IPS-NIHi7 (cell line): Measurements from ENCODE around the gene AIMP2.
A peak's percentile ranks its signal among the peaks of the same experiment; 100 is the strongest.
"Not testable (repeated sequence)": the region's sequence is repeated elsewhere in the genome, so short reads cannot be mapped to it uniquely, and the experiment has no call there.

Source experiments
- DNase-seq: peaks from one replicate; pipeline ENCODE4 v3.0.0; 2012; ENCODE audit warnings: mixed read lengths; ENCODE audit errors: extremely low spot score

Gene AIMP2

GRCh38 chr7:6026011-6026819 is 17.1 kb downstream of the AIMP2 start:
- peak; percentile 89 for DNase-seq

- no peak for DNase-seq
These were observed 17.8 kb downstream of the AIMP2 start for GRCh38 chr7:6026820-6027311.

DNA sequence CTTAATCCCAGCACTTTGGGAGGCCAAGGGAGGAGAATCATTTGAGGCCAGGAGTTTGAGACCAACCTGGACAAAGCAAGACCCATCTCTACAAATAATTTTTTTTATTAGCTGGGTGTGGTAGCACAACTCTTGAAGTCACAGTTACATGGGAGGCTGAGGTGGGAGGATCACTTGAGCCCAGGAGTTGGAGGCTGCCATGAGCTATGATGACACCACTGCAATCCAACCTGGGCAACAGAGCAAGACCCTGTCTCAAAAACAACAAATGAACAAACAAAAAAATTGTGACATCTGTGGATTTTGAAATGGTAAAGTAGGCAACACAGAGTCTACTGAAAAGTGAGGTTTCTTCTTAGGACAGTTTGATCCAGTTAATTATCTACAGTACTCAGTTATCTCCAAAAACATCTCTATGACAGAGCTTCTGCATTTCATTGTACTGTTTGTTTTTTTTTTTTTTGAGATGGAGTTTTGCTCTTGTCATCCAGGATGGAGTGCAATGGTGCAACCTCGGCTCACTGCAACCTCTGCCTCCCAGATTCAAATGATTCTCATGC is 18.8 kb downstream of the AIMP2 start:
- no peak for DNase-seq

GRCh38 chr7:6028563-6028962 is 19.5 kb downstream of the AIMP2 start:
- DNase-seq = no peak

DNA sequence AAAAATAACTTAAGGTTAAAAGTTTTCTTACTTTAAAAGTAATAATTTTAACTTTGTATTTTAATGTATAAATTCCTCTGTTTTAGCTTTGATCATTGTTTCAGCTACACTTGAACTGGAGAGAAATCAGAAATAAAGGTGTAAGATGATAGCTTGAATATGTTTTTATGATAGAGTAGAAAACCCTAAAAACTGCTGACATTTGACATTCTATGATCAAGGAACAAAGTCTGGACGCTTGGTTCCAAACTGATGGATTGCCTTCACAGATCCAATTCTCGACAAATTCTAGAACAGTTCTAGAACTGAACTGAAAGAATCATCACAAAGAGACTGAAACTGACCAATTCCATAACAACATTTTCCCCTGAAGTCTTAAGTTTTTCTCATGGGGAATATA is 21.9 kb downstream of the AIMP2 start, which contains the start of gene ANKRD61:
ANKRD61 (plus strand) TSS at position 389 of the 400 bp plus-strand sequence; CDS start at position 389, 0 bp downstream.
- no peak for DNase-seq

GRCh38 chr7:6031567-6031966 is 22.5 kb downstream of the AIMP2 start:
- DNase-seq = no peak

- DNase-seq = no peak
These were observed 23.1 kb downstream of the AIMP2 start for GRCh38 chr7:6032167-6032566.

DNA sequence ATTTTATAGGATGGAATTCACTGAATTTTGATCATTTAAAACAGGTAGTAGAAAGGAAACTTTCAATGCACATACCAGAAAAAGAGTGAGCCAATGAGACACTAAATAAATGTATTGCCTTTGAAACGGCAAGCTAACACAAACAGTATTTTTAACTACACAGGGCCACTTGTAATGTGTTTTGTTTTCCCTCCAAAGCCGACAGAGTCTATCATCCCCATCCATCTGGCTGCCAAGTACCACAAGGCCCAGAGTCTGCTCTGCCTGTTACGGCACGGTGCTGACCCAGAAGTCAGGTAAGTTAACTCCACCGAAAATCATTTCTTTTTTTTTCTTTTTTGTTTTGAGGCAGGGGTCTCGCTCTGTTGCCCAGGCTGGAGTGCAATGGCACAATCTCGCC is 23.6 kb downstream of the AIMP2 start:
- no peak for DNase-seq

GRCh38 chr7:6035165-6035564 is 26.1 kb downstream of the AIMP2 start:
- DNase-seq = no peak

GRCh38 chr7:6035686-6036085 is 26.6 kb downstream of the AIMP2 start:
- no peak for DNase-seq

- DNase-seq = no peak
These were observed 40.7 kb downstream of the AIMP2 start for GRCh38 chr7:6049780-6050179.

GRCh38 chr7:6051185-6051584 is 42.1 kb downstream of the AIMP2 start:
- DNase-seq = not testable (repeated sequence)

DNA sequence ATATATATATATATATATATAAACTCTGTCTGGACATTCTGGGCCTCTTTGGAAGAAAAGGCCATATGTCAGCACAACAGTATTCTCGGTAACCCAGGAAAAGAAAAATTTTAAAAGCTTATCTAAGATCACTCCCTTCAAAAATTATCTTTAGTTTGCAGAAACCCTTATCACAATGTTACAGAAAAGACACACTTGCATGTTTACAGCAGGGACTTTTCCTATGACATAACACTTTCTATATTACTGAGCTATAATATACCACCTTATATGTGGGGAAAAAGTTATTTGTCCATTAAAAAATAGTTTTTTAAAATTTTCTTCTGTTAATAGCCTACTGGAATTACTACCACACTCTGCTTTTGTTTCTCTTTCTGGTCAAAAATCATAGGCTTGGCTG is 47.5 kb downstream of the AIMP2 start:
- DNase-seq = no peak

DNA sequence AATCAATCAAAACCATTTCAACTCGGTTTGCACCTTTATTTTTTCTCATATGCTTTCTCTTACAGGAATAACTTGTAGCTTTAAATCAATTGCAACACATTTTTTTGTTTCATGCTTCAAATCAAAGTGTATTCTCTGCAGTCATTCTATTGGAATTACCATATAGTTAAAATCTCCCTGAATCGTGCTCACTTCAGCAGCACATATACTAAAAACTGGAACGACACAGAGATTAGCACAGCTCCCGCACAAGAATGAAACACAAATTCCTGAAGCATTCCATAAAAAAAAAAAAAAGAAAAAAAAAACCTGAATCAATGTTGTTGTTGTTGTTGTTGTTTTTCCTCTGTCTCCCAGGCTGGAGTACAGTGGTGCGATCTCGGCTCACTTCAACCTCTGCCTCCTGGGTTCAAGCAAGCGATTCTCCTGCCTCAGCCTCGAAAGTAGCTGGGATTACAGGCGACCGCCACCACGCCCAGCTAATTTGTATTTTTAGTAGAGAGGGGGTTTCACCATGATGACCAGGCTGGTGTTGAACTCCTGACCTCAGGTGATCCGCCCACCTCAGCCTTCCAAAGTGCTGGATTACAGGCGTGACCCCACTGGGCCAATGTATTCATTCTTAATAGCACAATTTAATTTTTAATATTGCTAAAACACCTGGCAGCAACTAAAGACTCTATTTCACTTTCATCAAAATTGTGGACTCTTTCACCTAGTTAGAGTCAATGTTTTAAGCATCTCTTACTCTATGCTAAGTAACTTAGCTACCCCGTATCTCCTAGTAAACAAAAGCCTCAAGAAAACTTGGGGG is 48.5 kb downstream of the AIMP2 start:
- DNase-seq = no peak

- not testable (repeated sequence) for DNase-seq
These were observed 50.9 kb downstream of the AIMP2 start for GRCh38 chr7:6059941-6060340.

DNA sequence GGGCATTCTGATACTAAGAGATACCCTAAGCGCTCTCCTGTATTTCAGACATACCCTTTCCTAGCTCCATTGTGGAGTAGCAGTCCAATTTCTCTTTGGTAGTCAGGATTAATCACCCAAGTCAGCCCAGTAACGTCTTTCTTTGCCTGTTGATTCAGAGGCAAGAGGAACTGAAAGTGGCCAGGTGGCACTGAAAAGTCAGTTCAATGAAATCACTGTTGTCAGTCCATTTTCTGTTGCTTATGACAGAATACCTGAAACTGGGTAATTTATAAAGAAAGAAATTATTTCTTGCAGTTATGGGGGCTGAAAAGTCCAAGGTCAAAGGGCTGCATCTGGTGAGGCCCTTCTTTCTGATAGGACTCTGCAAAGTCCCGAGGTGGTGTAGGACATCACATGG is 62.3 kb downstream of the AIMP2 start:
- no peak for DNase-seq
